B cell (primary cell): ENCODE results near the gene EMP2.

ENCODE experiments used
- EZH2 ChIP-seq: IDR thresholded peaks from 2 replicates; pipeline ENCODE4 v1.6.1; 2012; ENCODE audit warnings: borderline replicate concordance, low read depth, mild to moderate bottlenecking, moderate library complexity, low read length; ENCODE audit not compliant: insufficient read depth, poor library complexity, severe bottlenecking
- TF ChIP-seq, protein P1 (sequence below): fragments of 200-600 bp; IDR thresholded peaks from one replicate; pipeline ENCODE4 v1.8.0; 2022; ENCODE audit warnings: antibody characterized with exemption, mild to moderate bottlenecking

DNA sequence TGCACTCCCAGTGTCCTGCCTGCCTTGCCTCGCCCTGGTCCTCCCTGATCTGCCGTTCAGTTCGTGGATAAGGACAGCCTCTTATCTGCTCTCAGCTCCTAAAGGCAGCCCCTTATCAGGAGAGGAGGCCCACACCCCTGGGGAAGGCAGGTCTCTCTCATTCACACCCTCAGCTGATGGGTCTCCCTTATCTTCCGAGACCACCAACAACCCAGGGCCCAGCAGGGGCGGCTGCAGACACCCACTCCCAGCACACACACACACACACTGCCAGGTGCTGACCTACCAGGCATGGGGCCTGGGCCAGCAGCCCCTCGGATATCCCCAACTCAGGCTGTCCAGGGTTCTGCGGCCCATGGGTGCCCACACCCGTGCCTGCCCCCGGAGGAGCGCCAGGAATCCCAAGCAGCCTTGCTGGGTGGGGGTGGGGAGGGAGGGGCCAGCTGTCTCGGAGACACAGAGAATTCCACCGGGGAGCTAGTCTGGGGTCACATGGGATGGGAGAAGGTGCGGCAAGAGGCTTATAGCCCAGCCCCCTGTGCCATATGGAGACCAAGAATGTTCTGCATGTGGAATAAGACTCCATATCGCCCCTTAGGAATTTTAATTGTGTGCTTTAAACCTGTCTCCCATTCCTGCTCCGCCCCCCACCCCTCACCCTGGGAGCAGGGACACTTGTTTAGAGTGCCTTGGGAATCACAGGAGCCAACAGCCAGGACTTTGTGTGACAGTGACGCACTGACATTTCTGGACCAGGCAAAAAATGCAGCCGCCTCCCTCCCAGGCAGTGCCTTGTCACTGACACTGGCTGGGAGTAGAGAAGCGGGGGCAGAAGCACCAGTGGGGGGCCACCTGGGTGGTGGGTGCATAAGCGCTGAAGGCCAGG is 41.9 kb upstream of the EMP2 start:
- TF ChIP-seq EZH2 = no peak
- TF ChIP-seq, protein P1, sequence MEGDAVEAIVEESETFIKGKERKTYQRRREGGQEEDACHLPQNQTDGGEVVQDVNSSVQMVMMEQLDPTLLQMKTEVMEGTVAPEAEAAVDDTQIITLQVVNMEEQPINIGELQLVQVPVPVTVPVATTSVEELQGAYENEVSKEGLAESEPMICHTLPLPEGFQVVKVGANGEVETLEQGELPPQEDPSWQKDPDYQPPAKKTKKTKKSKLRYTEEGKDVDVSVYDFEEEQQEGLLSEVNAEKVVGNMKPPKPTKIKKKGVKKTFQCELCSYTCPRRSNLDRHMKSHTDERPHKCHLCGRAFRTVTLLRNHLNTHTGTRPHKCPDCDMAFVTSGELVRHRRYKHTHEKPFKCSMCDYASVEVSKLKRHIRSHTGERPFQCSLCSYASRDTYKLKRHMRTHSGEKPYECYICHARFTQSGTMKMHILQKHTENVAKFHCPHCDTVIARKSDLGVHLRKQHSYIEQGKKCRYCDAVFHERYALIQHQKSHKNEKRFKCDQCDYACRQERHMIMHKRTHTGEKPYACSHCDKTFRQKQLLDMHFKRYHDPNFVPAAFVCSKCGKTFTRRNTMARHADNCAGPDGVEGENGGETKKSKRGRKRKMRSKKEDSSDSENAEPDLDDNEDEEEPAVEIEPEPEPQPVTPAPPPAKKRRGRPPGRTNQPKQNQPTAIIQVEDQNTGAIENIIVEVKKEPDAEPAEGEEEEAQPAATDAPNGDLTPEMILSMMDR = no peak
